Mesendoderm (in vitro differentiated cells): ENCODE results near the gene TMEM175.
A peak's percentile ranks its signal among the peaks of the same experiment; 100 is the strongest.
"Not testable (repeated sequence)": the region's sequence is repeated elsewhere in the genome, so short reads cannot be mapped to it uniquely, and the experiment has no call there.

ENCODE experiments used
- DNase-seq: peaks from one replicate; pipeline ENCODE4 v3.0.0; 2013
- H2AK5ac ChIP-seq: 2 replicates; pipeline ENCODE4 v1.6.1; 2013; ENCODE audit warnings: low read length, inconsistent platforms
- H2BK120ac ChIP-seq: 2 replicates; pipeline ENCODE4 v1.6.1; 2013; ENCODE audit warnings: low read depth, mild to moderate bottlenecking, low read length, moderate library complexity, mixed read lengths
- H2BK15ac ChIP-seq: replicated peaks from 2 replicates; pipeline ENCODE4 v1.6.1; 2013; ENCODE audit warnings: low read depth, mild to moderate bottlenecking, moderate library complexity
- H2BK5ac ChIP-seq: 2 replicates; pipeline ENCODE4 v1.6.1; 2013; ENCODE audit warnings: low read length, inconsistent platforms
- H3K18ac ChIP-seq: 2 replicates; pipeline ENCODE4 v1.6.1; 2013; ENCODE audit warnings: mild to moderate bottlenecking, low read length, mixed read lengths
- H3K23ac ChIP-seq: one replicate; pipeline ENCODE4 v1.6.1; 2013; ENCODE audit warnings: low read length
- H3K27ac ChIP-seq: 2 replicates; pipeline ENCODE4 v1.5.1; 2013; ENCODE audit warnings: low read depth, mild to moderate bottlenecking, inconsistent platforms, low read length, moderate library complexity
- H3K27me3 ChIP-seq: 2 replicates; pipeline ENCODE4 v1.6.1; 2013; ENCODE audit warnings: low read length, control low read depth, mild to moderate bottlenecking, inconsistent platforms; ENCODE audit not compliant: insufficient read depth, poor library complexity
- H3K36me3 ChIP-seq: 2 replicates; pipeline ENCODE4 v1.6.1; 2013; ENCODE audit warnings: low read length, inconsistent platforms; ENCODE audit not compliant: control insufficient read depth, insufficient read depth
- H3K4ac ChIP-seq: one replicate; pipeline ENCODE4 v1.6.1; 2013; ENCODE audit warnings: low read depth, mild to moderate bottlenecking, low read length, moderate library complexity
- H3K4me1 ChIP-seq: 2 replicates; pipeline ENCODE4 v1.6.1; 2013; ENCODE audit warnings: low read depth, low read length, inconsistent platforms; ENCODE audit not compliant: control insufficient read depth
- H3K4me2 ChIP-seq: 2 replicates; pipeline ENCODE4 v1.6.1; 2013; ENCODE audit warnings: low read length
- H3K4me3 ChIP-seq: 2 replicates; pipeline ENCODE4 v1.5.1; 2013; ENCODE audit warnings: mild to moderate bottlenecking, low read length
- H3K56ac ChIP-seq: one replicate; pipeline ENCODE4 v1.6.1; 2013; ENCODE audit warnings: low read length
- H3K79me1 ChIP-seq: 2 replicates; pipeline ENCODE4 v1.6.1; 2013; ENCODE audit warnings: low read length, inconsistent platforms
- H3K79me2 ChIP-seq: 2 replicates; pipeline ENCODE4 v1.6.1; 2013; ENCODE audit warnings: mild to moderate bottlenecking, low read length; ENCODE audit not compliant: control insufficient read depth, insufficient read depth
- H3K9ac ChIP-seq: 2 replicates; pipeline ENCODE4 v1.6.1; 2013; ENCODE audit warnings: low read length, inconsistent platforms
- H4K5ac ChIP-seq: one replicate; pipeline ENCODE4 v1.6.1; 2013; ENCODE audit warnings: low read length
- H4K8ac ChIP-seq: one replicate; pipeline ENCODE4 v1.6.1; 2013; ENCODE audit warnings: low read depth, mild to moderate bottlenecking, control low read depth, low read length, moderate library complexity
- WGBS: extraction: QIAGEN DNeasy Blood & Tissue Kit; methylation state at CpG from one replicate; pipeline ENCODE4 v1.1.7; 2013; ENCODE audit warnings: low lambda C conversion rate, missing lambda C conversion rate; ENCODE audit not compliant: insufficient coverage; ENCODE audit errors: extremely low coverage; 5-methylcytosine and 5-hydroxymethylcytosine counted together

Gene TMEM175

DNA sequence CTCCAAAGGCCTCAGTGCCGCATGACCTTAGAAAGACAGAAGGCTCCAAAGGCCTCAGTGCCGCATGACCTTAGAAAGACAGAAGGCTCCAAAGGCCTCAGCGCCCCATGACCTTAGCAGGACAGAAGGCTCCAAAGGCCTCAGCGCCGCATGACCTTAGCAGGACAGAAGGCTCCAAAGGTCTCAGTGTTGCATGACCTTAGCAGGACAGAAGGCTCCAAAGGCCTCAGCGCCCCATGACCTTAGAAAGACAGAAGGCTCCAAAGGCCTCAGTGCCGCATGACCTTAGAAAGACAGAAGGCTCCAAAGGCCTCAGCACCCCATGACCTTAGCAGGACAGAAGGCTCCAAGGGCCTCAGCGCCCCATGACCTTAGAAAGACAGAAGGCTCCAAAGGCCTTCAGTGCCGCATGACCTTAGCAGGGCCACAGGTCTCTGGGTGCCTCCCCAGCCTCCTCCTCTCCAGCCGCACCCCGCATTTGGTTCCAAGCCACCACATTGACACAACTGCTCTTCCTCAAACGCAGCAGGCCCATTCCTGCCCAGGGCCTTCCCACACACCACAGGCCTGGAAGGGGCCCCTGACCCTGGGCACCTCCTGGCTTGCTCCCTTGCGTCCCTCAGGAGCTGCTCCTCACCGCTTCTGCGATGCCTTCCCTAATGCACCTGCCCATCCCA lies 13.1 kb upstream of the TMEM175 start:
- not testable (repeated sequence) for H3K4me2 ChIP-seq, H4K8ac ChIP-seq, H3K4ac ChIP-seq, H3K27me3 ChIP-seq, H2BK5ac ChIP-seq, H4K5ac ChIP-seq, H3K4me1 ChIP-seq, H3K27ac ChIP-seq, H3K36me3 ChIP-seq, H3K18ac ChIP-seq, H3K4me3 ChIP-seq, H2BK120ac ChIP-seq, H3K56ac ChIP-seq, H3K9ac ChIP-seq, H3K23ac ChIP-seq, H2BK15ac ChIP-seq, DNase-seq, H2AK5ac ChIP-seq
- Histone ChIP-seq H3K79me2 (peaks cover 40% of the 10 kb centered on the region), H3K79me1 (peaks cover 24% of the 10 kb centered on the region)
- no CpG with 5 or more reads among the region's 15 CpGs for WGBS

DNA sequence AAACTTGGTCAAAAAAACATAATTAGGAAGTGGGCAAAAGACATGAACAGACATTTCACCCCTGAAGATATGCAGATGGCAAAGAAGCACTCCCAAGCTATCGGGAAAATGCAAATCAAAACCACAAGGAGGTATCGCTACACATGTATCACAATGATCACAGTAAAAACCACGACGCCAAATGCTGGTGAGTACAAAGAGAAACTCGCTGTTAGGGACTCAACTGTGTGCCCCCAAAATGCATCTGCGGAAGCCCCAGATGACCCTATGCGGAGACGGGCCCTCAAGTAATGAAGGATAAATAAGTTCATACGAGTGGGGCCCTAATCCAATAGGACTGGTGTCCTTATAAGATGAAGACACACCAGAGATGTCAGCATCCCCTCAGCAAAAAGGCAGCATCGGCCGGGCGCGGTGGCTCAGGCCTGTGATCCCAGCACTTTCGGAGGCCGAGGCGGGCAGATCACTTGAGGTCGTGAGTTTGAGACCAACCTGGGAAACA lies 10.4 kb upstream of the TMEM175 start:
- Histone ChIP-seq H2BK120ac (no peak overlapping the region), H3K23ac (no peak overlapping the region), H3K4me3 (no peak overlapping the region), H4K8ac (no peak overlapping the region), H3K27me3 (no peaks in the 10 kb centered on the region), H3K79me1 (peaks cover 26% of the 10 kb centered on the region), H3K36me3 (no peaks in the 10 kb centered on the region), H3K56ac (no peak overlapping the region), H3K9ac (no peak overlapping the region), H4K5ac (no peak overlapping the region), H2BK15ac (no peak overlapping the region), H3K79me2 (peaks cover 47% of the 10 kb centered on the region), H3K27ac (no peak overlapping the region), H3K18ac (no peak overlapping the region), H2BK5ac (no peak overlapping the region), H3K4me1 (no peaks in the 10 kb centered on the region), H2AK5ac (no peak overlapping the region), H3K4me2 (no peak overlapping the region), H3K4ac (no peak overlapping the region)
- DNase-seq: no peak
- WGBS: no CpG with 5 or more reads among the region's 17 CpGs

DNA sequence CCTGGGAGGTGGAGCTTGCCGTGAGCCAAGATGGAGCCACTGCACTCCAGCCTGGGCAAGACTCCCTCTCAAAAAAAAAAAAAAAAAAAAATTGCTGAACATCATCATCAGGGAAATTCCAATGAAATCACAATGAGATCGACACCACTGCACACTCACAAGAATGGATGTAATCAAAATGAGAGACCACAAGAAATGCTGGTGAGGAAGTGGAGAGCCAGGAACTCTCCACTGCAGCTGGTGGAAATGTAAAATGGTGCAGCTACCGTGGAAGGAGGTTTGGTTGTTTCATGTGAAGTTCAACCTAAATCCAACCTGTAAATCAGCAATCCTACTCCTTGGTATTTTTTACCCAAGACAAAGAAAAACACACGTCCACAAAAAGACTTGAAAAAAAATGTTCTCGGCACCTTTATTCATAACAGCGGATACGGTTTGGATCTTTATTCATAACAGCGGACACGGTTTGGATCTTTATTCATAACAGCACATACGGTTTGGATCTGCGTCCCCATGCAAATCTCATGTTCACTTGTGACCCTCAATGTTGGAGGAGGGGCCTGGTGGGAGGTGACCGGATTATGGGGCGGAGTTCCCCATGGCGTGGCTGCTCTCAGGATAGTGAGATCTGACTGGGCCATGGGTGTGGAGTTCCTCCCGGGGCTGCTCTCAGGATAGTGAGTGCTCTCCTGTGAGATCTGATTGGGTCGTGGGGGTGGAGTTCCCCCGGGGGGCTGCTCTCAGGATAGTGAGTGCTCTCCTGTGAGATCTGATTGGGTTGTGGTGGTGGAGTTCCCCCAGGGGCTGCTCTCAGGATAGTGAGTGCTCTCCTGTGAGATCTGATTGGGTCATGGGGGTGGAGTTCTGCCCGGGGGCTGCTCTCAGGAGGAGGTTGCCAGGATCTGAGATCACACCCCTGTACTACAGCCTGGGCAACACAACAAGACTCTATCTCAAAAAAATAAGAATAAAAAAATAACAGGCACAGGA lies 7.9 kb upstream of the TMEM175 start:
- H3K4me2 ChIP-seq: no peak overlapping the region
- H2BK5ac ChIP-seq: no peak overlapping the region
- no peak overlapping the region for H3K4me3 ChIP-seq
- no peak overlapping the region for H3K56ac ChIP-seq
- H3K23ac ChIP-seq: no peak overlapping the region
- no peak overlapping the region for H4K5ac ChIP-seq
- H3K9ac ChIP-seq: no peak overlapping the region
- H3K79me2 ChIP-seq: peaks cover 43% of the 10 kb centered on the region
- H3K27ac ChIP-seq: no peak overlapping the region
- H3K4ac ChIP-seq: no peak overlapping the region
- WGBS: no CpG with 5 or more reads among the region's 18 CpGs
- H4K8ac ChIP-seq: no peak overlapping the region
- no peak overlapping the region for H2AK5ac ChIP-seq
- H3K4me1 ChIP-seq: no peaks in the 10 kb centered on the region
- no peak overlapping the region for H3K18ac ChIP-seq
- DNase-seq: peak; percentile 60
- H3K36me3 ChIP-seq: no peaks in the 10 kb centered on the region
- no peak overlapping the region for H2BK15ac ChIP-seq
- H3K79me1 ChIP-seq: peaks cover 23% of the 10 kb centered on the region
- no peaks in the 10 kb centered on the region for H3K27me3 ChIP-seq
- H2BK120ac ChIP-seq: no peak overlapping the region

DNA sequence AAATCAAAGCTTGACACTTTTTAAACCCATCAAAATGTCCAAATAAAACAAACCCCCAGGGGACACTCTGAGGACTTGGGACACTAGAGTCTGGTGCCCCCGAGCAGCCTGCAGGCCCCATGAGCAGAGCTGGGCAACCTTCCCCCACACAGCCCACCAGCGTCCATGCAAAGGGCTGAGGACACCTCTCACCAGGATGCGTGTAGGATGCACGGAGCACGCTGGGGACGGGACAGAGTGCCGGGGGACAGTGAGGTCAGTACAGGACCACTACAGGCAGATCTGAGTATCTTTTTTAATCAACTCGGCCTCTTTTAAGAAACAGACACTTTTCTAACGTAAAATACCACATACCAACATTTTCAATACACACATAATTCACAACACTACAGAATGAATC lies 7.1 kb upstream of the TMEM175 start:
- no peak overlapping the region for H3K18ac ChIP-seq
- H3K4ac ChIP-seq: no peak overlapping the region
- H4K5ac ChIP-seq: no peak overlapping the region
- no peak overlapping the region for H4K8ac ChIP-seq
- no peak overlapping the region for H3K4me3 ChIP-seq
- no peak overlapping the region for H2BK5ac ChIP-seq
- H2BK120ac ChIP-seq: no peak overlapping the region
- no peak overlapping the region for H3K9ac ChIP-seq
- H3K23ac ChIP-seq: no peak overlapping the region
- peaks cover 41% of the 10 kb centered on the region for H3K79me2 ChIP-seq
- peaks cover 19% of the 10 kb centered on the region for H3K79me1 ChIP-seq
- no peak overlapping the region for H2AK5ac ChIP-seq
- no peak overlapping the region for H3K56ac ChIP-seq
- WGBS: 100% methylated on average over 1 of the region's 9 CpGs
- no peak overlapping the region for H3K4me2 ChIP-seq
- DNase-seq: no peak
- no peaks in the 10 kb centered on the region for H3K4me1 ChIP-seq
- H3K36me3 ChIP-seq: no peaks in the 10 kb centered on the region
- no peak overlapping the region for H3K27ac ChIP-seq
- H2BK15ac ChIP-seq: no peak overlapping the region
- no peaks in the 10 kb centered on the region for H3K27me3 ChIP-seq

DNA sequence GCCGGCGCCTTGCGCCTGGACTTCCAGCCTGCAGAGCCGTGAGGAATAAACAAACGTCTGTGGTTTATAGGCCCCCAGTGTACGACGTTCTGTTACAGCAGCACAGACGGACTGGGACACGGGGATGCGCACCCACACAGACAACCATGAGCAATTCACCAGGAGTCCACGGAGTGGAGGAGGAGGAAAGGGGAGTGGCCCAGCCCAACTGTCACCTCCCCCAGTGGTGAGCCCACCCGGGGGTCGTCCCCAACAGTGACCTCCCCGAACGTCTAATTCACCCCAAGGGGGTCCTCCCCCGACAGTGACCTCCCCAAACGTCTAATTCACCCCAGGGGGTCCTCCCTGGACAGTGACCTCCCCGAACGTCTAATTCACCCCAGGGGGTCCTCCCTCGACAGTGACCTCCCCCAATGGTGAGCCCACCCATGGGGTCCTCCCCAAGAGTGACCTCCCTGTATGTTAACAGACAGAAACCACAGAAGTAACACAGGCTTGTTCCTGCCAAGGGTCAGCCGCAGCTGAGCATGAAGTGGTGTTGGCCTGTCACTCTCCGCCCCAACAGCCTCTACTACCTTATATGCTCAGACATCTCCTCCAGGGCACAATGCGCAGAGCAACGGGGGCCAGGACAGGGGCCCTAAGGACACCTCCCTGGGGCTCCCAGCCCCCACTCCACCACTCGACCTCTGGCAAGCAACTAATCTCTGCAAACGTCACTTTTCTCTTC lies 6.3 kb upstream of the TMEM175 start:
- H3K56ac ChIP-seq: no peak overlapping the region
- no peak overlapping the region for H3K4me3 ChIP-seq
- H2BK120ac ChIP-seq: no peak overlapping the region
- H3K4me1 ChIP-seq: peaks cover 2% of the 10 kb centered on the region
- H3K27me3 ChIP-seq: no peaks in the 10 kb centered on the region
- no peak overlapping the region for H4K8ac ChIP-seq
- no peaks in the 10 kb centered on the region for H3K36me3 ChIP-seq
- H3K79me2 ChIP-seq: peaks cover 46% of the 10 kb centered on the region
- no peak for DNase-seq
- no peak overlapping the region for H3K4ac ChIP-seq
- H3K79me1 ChIP-seq: peaks cover 23% of the 10 kb centered on the region
- H3K9ac ChIP-seq: no peak overlapping the region
- no peak overlapping the region for H2BK15ac ChIP-seq
- no peak overlapping the region for H3K23ac ChIP-seq
- H4K5ac ChIP-seq: no peak overlapping the region
- H3K4me2 ChIP-seq: no peak overlapping the region
- H2AK5ac ChIP-seq: no peak overlapping the region
- no CpG with 5 or more reads among the region's 26 CpGs for WGBS
- no peak overlapping the region for H2BK5ac ChIP-seq
- H3K27ac ChIP-seq: no peak overlapping the region
- H3K18ac ChIP-seq: no peak overlapping the region
